Natural killer cell (primary cell): ENCODE data around the gene ELMO1. TPM values are rescaled to one million over a fixed set of nuclear protein-coding genes. Genes with fewer than 3 reads are reported as not detected.

ENCODE experiments used
- ATAC-seq, 3 donors: fragments of 150-1000 bp in 2 of 3; fragments of 200-7000 bp in 1 of 3; cut with Tn5 transposase; 1 replicate in 1 of 3; 2 replicates in 2 of 3; pipeline ENCODE4 v1.10.0; 2021; ENCODE audit warnings: mild to moderate bottlenecking in 2 of 3, moderate library complexity in 2 of 3
- DNase-seq, 2 donors: peaks; one replicate each; pipeline versions ENCODE4 v3.0.0 to v3.0.0-alpha.2; 2013 to 2021; ENCODE audit warnings: mixed read lengths in 1 of 2
- H3K27ac ChIP-seq: one replicate; pipeline ENCODE4 v1.5.1; 2013; ENCODE audit warnings: mild to moderate bottlenecking, low read length
- H3K27me3 ChIP-seq: one replicate; pipeline ENCODE4 v1.6.1; 2013; ENCODE audit warnings: low read length; ENCODE audit not compliant: control insufficient read depth, insufficient read depth
- H3K36me3 ChIP-seq: one replicate; pipeline ENCODE4 v1.6.1; 2013; ENCODE audit warnings: low read length; ENCODE audit not compliant: control insufficient read depth, insufficient read depth
- H3K4me1 ChIP-seq: one replicate; pipeline ENCODE4 v1.6.1; 2013; ENCODE audit warnings: low read length; ENCODE audit not compliant: control insufficient read depth, insufficient read depth
- H3K4me3 ChIP-seq: one replicate; pipeline ENCODE4 v1.5.1; 2013; ENCODE audit warnings: low read length
- H3K9me3 ChIP-seq: one replicate; pipeline ENCODE4 v1.6.1; 2013; ENCODE audit warnings: low read length; ENCODE audit not compliant: control insufficient read depth, insufficient read depth
- H3K27ac Mint-ChIP-seq, 2 donors: one replicate each; pipeline ENCODE4 v1.8.0; 2022; ENCODE audit warnings: mild to moderate bottlenecking in 2 of 2, mixed read lengths in 2 of 2, moderate library complexity in 1 of 2
- H3K27me3 Mint-ChIP-seq, 2 donors: one replicate each; pipeline ENCODE4 v1.8.0; 2022; ENCODE audit warnings: low read depth in 2 of 2, mixed read lengths in 2 of 2
- H3K36me3 Mint-ChIP-seq: one replicate; pipeline ENCODE4 v1.8.0; 2022; ENCODE audit warnings: mixed read lengths
- H3K4me1 Mint-ChIP-seq, 2 donors: one replicate each; pipeline ENCODE4 v1.8.0; 2022; ENCODE audit warnings: mixed read lengths in 2 of 2
- H3K4me3 Mint-ChIP-seq: one replicate; pipeline ENCODE4 v1.8.0; 2022; ENCODE audit warnings: mild to moderate bottlenecking, moderate library complexity, mixed read lengths
- H3K9me3 Mint-ChIP-seq, 2 donors: one replicate each; pipeline ENCODE4 v1.8.0; 2022; ENCODE audit warnings: mixed read lengths in 2 of 2
- CTCF ChIP-seq: fragments of 200-600 bp; IDR thresholded peaks from one replicate; pipeline ENCODE4 v1.8.0; 2022; ENCODE audit warnings: antibody characterized with exemption
- WGBS: methylation state at CpG from one replicate; pipeline ENCODE4 v1.1.7; 2013; ENCODE audit warnings: missing lambda C conversion rate; ENCODE audit not compliant: insufficient coverage; 5-methylcytosine and 5-hydroxymethylcytosine counted together
- intact Hi-C: fragments of 100-400 bp; cut with micrococcal nuclease; formaldehyde crosslinking; loops from one replicate; pipeline ENCODE4 v1.14.2; 2022
- total RNA-seq, 4 donors: library from RNA; stranded (reverse); fragments of 120-200 nt in 1 of 4; gene quantifications; one replicate each; pipeline versions ENCODE4 v1.2.3 to v1.2.4, GENCODE V29; 2013 to 2022

The ELMO1 gene
- total RNA-seq, 3 donors from 2014 or later (not counting 1 experiment from before 2014, with no cell fraction given): 127 to 147 (median 130) TPM

- Mint-ChIP-seq H3K36me3 (no peaks in the 10 kb centered on the region), H3K27ac (no peak overlapping the region), H3K27me3 (no peaks in the 10 kb centered on the region), H3K4me3 (no peak overlapping the region), H3K4me1 (peaks cover 6 to 11% of the 10 kb centered on the region in 2 donors), H3K9me3 (no peaks in the 10 kb centered on the region)
- Histone ChIP-seq H3K36me3 (peaks cover 6% of the 10 kb centered on the region), H3K27ac (no peak overlapping the region), H3K4me1 (no peaks in the 10 kb centered on the region), H3K27me3 (no peaks in the 10 kb centered on the region), H3K4me3 (no peak overlapping the region), H3K9me3 (no peaks in the 10 kb centered on the region)
- ATAC-seq: no peak
- intact Hi-C loops: loop anchor here (10.0 kb wide), 2 partner anchors 123 to 283 kb away; no protein-coding TSS in a partner anchor
- over 99% methylated on average over 6 of the region's 6 CpGs for WGBS
- no peak for TF ChIP-seq CTCF
- DNase-seq: no peak
Observed at GRCh38 chr7:37231613-37232012, 217.1 kb downstream of the ELMO1 start.

DNA sequence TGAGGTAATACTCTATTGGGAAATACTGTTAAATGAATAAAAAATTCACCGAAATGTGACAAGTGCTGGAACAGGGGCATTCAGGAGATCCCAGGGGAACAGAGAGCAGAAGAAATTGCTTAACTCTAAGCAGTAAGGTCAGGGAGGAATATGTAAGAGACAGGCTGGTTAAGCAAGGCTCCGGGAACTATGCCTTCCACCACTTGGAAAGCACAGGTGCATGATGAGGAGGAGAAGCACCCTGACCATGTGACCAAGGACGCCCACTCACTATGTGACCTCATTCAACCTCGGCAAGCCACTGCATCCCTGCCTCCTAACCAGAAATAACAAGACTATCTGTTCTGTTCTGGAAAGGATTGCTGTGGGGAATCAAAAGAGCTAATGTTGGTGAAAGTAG lies 218.4 kb downstream of the ELMO1 start:
- H3K4me3 Mint-ChIP-seq: no peak overlapping the region

DNA sequence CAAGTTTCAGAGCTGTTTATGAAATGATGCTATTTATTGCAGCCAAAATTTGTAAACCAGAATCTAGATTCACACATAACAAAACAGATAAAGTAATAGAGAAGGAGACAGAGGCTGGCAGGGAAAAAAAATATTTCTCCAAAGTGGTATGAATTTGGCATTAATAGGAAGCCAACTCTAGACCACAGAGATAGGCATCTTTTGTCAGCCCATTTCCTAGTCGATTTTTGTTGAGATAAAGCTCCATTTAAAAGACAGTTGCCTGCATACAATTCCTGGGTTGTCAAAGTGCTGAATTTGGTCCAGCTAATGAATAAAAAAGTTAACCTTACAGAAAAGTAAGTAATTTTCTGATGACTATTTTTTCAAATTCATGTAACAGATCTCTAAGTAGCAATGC lies 219.3 kb downstream of the ELMO1 start:
- Mint-ChIP-seq H3K27me3 (no peaks in the 10 kb centered on the region), H3K9me3 (no peaks in the 10 kb centered on the region), H3K36me3 (no peaks in the 10 kb centered on the region), H3K27ac (no peak overlapping the region), H3K4me1 (peaks cover 5 to 12% of the 10 kb centered on the region in 2 donors), H3K4me3 (no peak overlapping the region)
- ATAC-seq (no peak), DNase-seq (no peak)
- whole genome bisulfite sequencing: 15% methylated on average over 1 of the region's 1 CpG
- Histone ChIP-seq H3K36me3 (peaks cover 6% of the 10 kb centered on the region), H3K27ac (no peak overlapping the region), H3K27me3 (no peaks in the 10 kb centered on the region), H3K9me3 (no peaks in the 10 kb centered on the region), H3K4me3 (no peak overlapping the region), H3K4me1 (no peaks in the 10 kb centered on the region)
- intact Hi-C loops: no loop called here
- TF ChIP-seq CTCF: no peak

More for the DNA sequence above, 218.4 kb downstream of the ELMO1 start:
- H3K27ac ChIP-seq: no peak overlapping the region
- intact Hi-C loops: loop anchor here (10.0 kb wide), 2 partner anchors 125 to 285 kb away; no protein-coding TSS in a partner anchor
- no peak for DNase-seq
- H3K27ac Mint-ChIP-seq: no peak overlapping the region
- H3K9me3 ChIP-seq: no peaks in the 10 kb centered on the region
- peaks cover 11 to 12% of the 10 kb centered on the region in 2 donors for H3K4me1 Mint-ChIP-seq
- no peaks in the 10 kb centered on the region for H3K27me3 Mint-ChIP-seq
- ATAC-seq: no peak
- WGBS: 95% methylated on average over 2 of the region's 4 CpGs
- H3K36me3 Mint-ChIP-seq: no peaks in the 10 kb centered on the region
- H3K9me3 Mint-ChIP-seq: no peaks in the 10 kb centered on the region
- H3K36me3 ChIP-seq: peaks cover 6% of the 10 kb centered on the region
- TF ChIP-seq CTCF: no peak
- no peaks in the 10 kb centered on the region for H3K27me3 ChIP-seq
- no peaks in the 10 kb centered on the region for H3K4me1 ChIP-seq
- no peak overlapping the region for H3K4me3 ChIP-seq

DNA sequence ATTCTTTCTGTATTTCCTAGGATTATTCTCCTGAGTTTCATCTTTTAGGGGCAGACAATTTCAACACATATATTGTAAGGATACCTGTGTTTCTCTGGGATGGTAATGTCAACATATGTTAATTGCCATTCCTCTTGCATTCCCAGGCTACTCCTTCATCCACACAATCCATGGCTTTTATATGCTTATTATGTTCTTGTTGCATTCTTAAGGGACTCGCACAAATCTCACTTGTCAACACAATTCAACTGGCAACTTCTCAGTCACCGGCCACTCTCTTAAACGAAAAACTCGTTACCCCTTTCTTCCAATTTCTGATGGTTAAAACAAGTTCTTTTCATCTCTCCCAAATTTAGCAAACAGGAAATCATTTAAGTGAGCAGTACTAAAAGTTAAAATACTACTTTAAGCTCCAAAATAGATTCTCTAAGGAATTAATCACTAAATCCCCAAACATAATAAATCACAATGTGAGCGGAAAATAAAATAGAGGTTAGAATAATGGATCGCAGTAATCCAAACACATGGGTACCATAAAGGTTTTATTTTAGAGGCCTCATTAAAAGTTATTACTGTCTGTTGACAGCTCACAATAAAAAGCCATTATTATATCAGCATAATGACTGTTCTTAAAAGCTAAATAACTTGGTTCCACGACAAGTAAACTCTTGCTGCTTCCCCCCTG lies 223.2 kb downstream of the ELMO1 start:
- no peaks in the 10 kb centered on the region for H3K4me1 ChIP-seq
- H3K9me3 ChIP-seq: no peaks in the 10 kb centered on the region
- Mint-ChIP-seq H3K27me3 (no peaks in the 10 kb centered on the region), H3K4me3 (no peak overlapping the region), H3K27ac (no peak overlapping the region), H3K4me1 (peaks cover 5 to 12% of the 10 kb centered on the region in 2 donors), H3K9me3 (no peaks in the 10 kb centered on the region), H3K36me3 (peaks cover 6% of the 10 kb centered on the region)
- intact Hi-C loops: no loop called here
- TF ChIP-seq CTCF: no peak
- H3K27me3 ChIP-seq: no peaks in the 10 kb centered on the region
- H3K36me3 ChIP-seq: peaks cover 16% of the 10 kb centered on the region
- WGBS: 88% methylated on average over 6 of the region's 7 CpGs
- DNase-seq (no peak), ATAC-seq (no peak)
- no peak overlapping the region for H3K4me3 ChIP-seq
- no peak overlapping the region for H3K27ac ChIP-seq
